HG03565 (cell line): ENCODE results near the gene L1CAM.

Experiments
- ATAC-seq: cut with Tn5 transposase; IDR thresholded peaks from one replicate; pipeline ENCODE4 v1.9.1; 2021; ENCODE audit warnings: mild to moderate bottlenecking, moderate library complexity; ENCODE audit not compliant: unreplicated experiment

The L1CAM gene

GRCh38 chrX:153885968-153886903 is at the start of gene L1CAM:
Gene L1CAM (minus strand): TSS chrX:153886173. CDS start chrX:153875836, 10,337 bp downstream.
- no peak for ATAC-seq

GRCh38 chrX:153935326-153935851 is 49.4 kb upstream of the L1CAM start:
- ATAC-seq = no peak

GRCh38 chrX:153934762-153935325 is 48.9 kb upstream of the L1CAM start, which contains the start of gene NAA10:
Gene NAA10 (minus strand): TSS chrX:153935037. CDS start chrX:153934904, 133 bp downstream.
- ATAC-seq = peak; percentile 69

- peak; percentile 8 for ATAC-seq
These were observed 48.3 kb upstream of the L1CAM start for GRCh38 chrX:153934148-153934761.

GRCh38 chrX:153933748-153934147 is 47.8 kb upstream of the L1CAM start:
- no peak for ATAC-seq

GRCh38 chrX:153932220-153932915 is 46.4 kb upstream of the L1CAM start:
- ATAC-seq = no peak

GRCh38 chrX:153931748-153932147 is 45.8 kb upstream of the L1CAM start:
- ATAC-seq = no peak

GRCh38 chrX:153931151-153931550 is 45.2 kb upstream of the L1CAM start:
- no peak for ATAC-seq

GRCh38 chrX:153930011-153930910 is 44.3 kb upstream of the L1CAM start:
- ATAC-seq = no peak

- ATAC-seq = no peak
These were observed 43.6 kb upstream of the L1CAM start for GRCh38 chrX:153929576-153929975.

GRCh38 chrX:153928846-153929245 is 42.9 kb upstream of the L1CAM start:
- ATAC-seq = no peak

- ATAC-seq = peak; percentile 67
These were observed 42.2 kb upstream of the L1CAM start for GRCh38 chrX:153927922-153928760.

- ATAC-seq = no peak
These were observed 41.6 kb upstream of the L1CAM start for GRCh38 chrX:153927672-153927921.

- no peak for ATAC-seq
These were observed 41.1 kb upstream of the L1CAM start for GRCh38 chrX:153926858-153927671.

- no peak for ATAC-seq
These were observed 40.5 kb upstream of the L1CAM start for GRCh38 chrX:153926552-153926857.

- ATAC-seq = no peak
These were observed 40.0 kb upstream of the L1CAM start, which contains the start of gene ARHGAP4 for GRCh38 chrX:153925739-153926551. Gene ARHGAP4 (minus strand): TSS chrX:153926264. CDS start chrX:153926202, 62 bp downstream.

- no peak for ATAC-seq
These were observed 39.4 kb upstream of the L1CAM start for GRCh38 chrX:153925387-153925738.
